ENCODE measurements around the gene KRTAP19-3.

Gene KRTAP19-3

GRCh38 chr21:30486180-30486579, 5.6 kb downstream of the KRTAP19-3 start:
- DNase-seq (ENCODE audit: insufficient read length, low spot score) (no peak), FAIRE-seq (no peak)
- no peak for TF ChIP-seq CTCF (IDR thresholded peaks at IDR 0.05; ENCODE audit: insufficient read depth, missing control alignments)

GRCh38 chr21:30482130-30482529, 9.7 kb downstream of the KRTAP19-3 start:
- no peak for FAIRE-seq
- no peak for DNase-seq (ENCODE audit: insufficient read length, low spot score)
- TF ChIP-seq CTCF (IDR thresholded peaks at IDR 0.05; ENCODE audit: insufficient read depth, missing control alignments) = no peak

GRCh38 chr21:30480145-30480544, 11.7 kb downstream of the KRTAP19-3 start, which contains the start of gene KRTAP19-1:
Gene KRTAP19-1, minus strand, starts transcription at chr21:30480367. Its CDS starts 50 bp downstream, at chr21:30480317.
- DNase-seq (ENCODE audit: insufficient read length, low spot score) (no peak), FAIRE-seq (no peak)
- TF ChIP-seq CTCF (IDR thresholded peaks at IDR 0.05; ENCODE audit: insufficient read depth, missing control alignments) = no peak

DNA sequence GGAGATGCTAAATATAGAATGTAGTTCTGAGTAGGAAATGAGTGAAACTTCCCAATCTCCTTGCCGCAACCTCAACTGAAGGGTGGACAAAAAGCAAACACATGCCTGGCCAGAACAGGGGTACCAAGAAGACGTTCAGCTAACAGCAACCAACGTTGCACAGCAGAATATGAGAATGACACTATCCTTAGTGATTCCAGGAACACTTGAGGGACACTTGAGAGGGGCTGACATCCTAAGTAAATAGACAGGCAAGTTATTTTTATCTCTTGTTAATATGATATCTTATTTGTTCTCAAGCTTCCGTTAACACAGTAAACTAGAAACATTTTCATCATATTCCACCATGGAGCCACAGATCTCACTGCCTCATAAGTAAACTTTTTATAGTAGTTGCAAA, 12.6 kb downstream of the KRTAP19-3 start:
- no peak for TF ChIP-seq CTCF (IDR thresholded peaks at IDR 0.05; ENCODE audit: insufficient read depth, missing control alignments)
- DNase-seq (ENCODE audit: insufficient read length, low spot score) (no peak), FAIRE-seq (no peak)

- DNase-seq (ENCODE audit: insufficient read length, low spot score) (no peak), FAIRE-seq (no peak)
- TF ChIP-seq CTCF (IDR thresholded peaks at IDR 0.05; ENCODE audit: insufficient read depth, missing control alignments) = no peak
Observed at GRCh38 chr21:30478004-30478403, 13.8 kb downstream of the KRTAP19-3 start.

DNA sequence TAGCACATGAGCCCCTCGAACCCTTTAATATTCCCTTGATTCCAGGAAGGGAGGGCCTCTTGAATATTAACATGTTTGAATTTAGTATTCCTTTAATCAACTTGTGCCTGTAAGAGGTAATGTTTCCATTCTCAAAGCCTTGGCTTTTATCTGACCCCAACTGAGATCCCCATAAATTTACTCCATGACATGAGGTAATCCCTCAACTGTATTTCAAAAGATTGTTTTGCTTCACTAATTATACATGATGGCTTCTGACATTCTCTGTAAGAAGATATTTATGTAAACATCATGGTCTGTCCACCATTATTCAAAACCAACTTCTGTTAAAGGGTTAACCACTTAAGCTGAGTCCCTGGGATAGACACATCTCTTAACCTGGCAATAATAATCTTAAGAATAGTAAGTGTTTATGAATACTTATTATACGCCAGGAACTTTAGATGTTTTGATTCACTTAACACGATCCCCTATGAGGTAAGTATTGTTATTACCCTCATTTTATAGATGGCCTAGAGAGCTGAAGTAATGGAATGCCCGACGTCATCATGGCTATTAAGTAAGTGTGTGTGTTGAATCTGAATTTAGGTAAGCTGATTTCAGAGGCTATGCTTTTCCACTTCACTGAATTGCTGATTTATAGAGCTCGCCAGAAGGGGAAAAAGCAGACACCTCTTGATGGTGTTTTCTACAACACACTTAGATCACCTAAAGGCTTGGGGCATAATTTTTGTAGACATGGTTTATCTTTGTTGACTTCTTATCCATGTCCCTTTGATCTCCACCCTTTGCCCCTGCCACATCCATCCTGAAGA, 22.7 kb downstream of the KRTAP19-3 start:
- FAIRE-seq (no peak), DNase-seq (ENCODE audit: insufficient read length, low spot score) (no peak)

More for the DNA sequence above, 22.7 kb downstream of the KRTAP19-3 start:
- TF ChIP-seq CTCF (IDR thresholded peaks at IDR 0.05; ENCODE audit: insufficient read depth, missing control alignments) = no peak
